Kidney (tissue), 14 donors: Measurements from ENCODE around the gene XCL1. TPM values are rescaled to one million over a fixed set of nuclear protein-coding genes. Genes with fewer than 3 reads are reported as not detected.

ENCODE experiments used
- DNase-seq, 5 donors: peaks; one replicate each; pipeline ENCODE4 v3.0.0-alpha.2; 2013 to 2020
- FAIRE-seq: peaks from 2 replicates; lab custom pipeline; 2012; peaks lifted over from hg19 to GRCh38; lab: Jason Lieb, UNC
- H3K27ac ChIP-seq, 2 donors: one replicate each; pipeline ENCODE4 v1.7.0; 2013; ENCODE audit warnings: low read depth in 2 of 2, low read length in 2 of 2, inconsistent platforms in 1 of 2
- H3K27me3 ChIP-seq: one replicate; pipeline ENCODE4 v1.7.1; 2013; ENCODE audit warnings: low read length, inconsistent platforms; ENCODE audit not compliant: control insufficient read depth, insufficient read depth
- H3K36me3 ChIP-seq, 3 donors: one replicate each; pipeline versions ENCODE4 v1.7.0 to v1.7.1; 2013; ENCODE audit warnings: low read length in 3 of 3, control low read depth in 1 of 3, inconsistent platforms in 1 of 3; ENCODE audit not compliant: insufficient read depth in 3 of 3, control insufficient read depth in 2 of 3
- H3K4me1 ChIP-seq, 3 donors: one replicate each; pipeline versions ENCODE4 v1.7.0 to v1.7.1; 2013; ENCODE audit warnings: low read length in 3 of 3, inconsistent platforms in 1 of 3, low read depth in 1 of 3; ENCODE audit not compliant: control insufficient read depth in 2 of 3, insufficient read depth in 2 of 3
- H3K4me3 ChIP-seq, 3 donors: one replicate each; pipeline versions ENCODE4 v1.7.0 to v1.8.1; 2013; ENCODE audit warnings: low read length in 3 of 3, control low read depth in 1 of 3, inconsistent platforms in 1 of 3
- H3K9ac ChIP-seq, 3 donors: one replicate each; pipeline versions ENCODE4 v1.7.0 to v1.7.1; 2013; ENCODE audit warnings: low read length in 3 of 3, control low read depth in 1 of 3, inconsistent platforms in 1 of 3
- H3K9me3 ChIP-seq, 3 donors: one replicate each; pipeline versions ENCODE4 v1.7.0 to v1.7.1; 2013; ENCODE audit warnings: low read length in 3 of 3, control low read depth in 1 of 3, inconsistent platforms in 1 of 3; ENCODE audit not compliant: control insufficient read depth in 2 of 3, insufficient read depth in 1 of 3
- intact Hi-C: fragments of 100-400 bp; cut with DNase I; formaldehyde crosslinking; loops from one replicate; pipeline ENCODE4 v1.11.1; 2022
- polyA plus RNA-seq: library from polyadenylated mRNA; stranded (reverse); fragments of 350-450 nt; fragmentation: Illumina TruSeq; extraction: RNeasy Lipid Tissue Mini Kit (QIAGEN cat#74804); gene quantifications from one replicate; pipeline ENCODE4 v1.2.3, GENCODE V29; 2014; ENCODE audit warnings: low read depth, low replicate concordance; ENCODE audit not compliant: insufficient read depth
- total RNA-seq: library from RNA; stranded (reverse); fragmentation: NEBNext Ultra II Directional; extraction: Animal tissue kit (Norgen Biotek cat#: 25700); gene quantifications from one replicate; pipeline ENCODE4 v1.2.1, GENCODE V29; 2021
- TF ChIP-seq, protein P1 (sequence below): IDR thresholded peaks from 3 replicates; pipeline ENCODE4 v1.5.1; 2012; ENCODE audit warnings: mild to moderate bottlenecking, moderate library complexity, borderline replicate concordance; ENCODE audit not compliant: insufficient read depth; ENCODE audit errors: extremely low read depth
- donor health status: control.
- donor health status: control.
- donor health status: control.
- donor health status: control.
- donor health status: control.
- donor health status: DM: yes; HTN: yes; CAD: no.
- donor health status: Normal renal cell carcinoma (clear cell type).

The XCL1 gene
- total and polyA plus RNA-seq, 2 donors from 2014 or later, result not detected

DNA sequence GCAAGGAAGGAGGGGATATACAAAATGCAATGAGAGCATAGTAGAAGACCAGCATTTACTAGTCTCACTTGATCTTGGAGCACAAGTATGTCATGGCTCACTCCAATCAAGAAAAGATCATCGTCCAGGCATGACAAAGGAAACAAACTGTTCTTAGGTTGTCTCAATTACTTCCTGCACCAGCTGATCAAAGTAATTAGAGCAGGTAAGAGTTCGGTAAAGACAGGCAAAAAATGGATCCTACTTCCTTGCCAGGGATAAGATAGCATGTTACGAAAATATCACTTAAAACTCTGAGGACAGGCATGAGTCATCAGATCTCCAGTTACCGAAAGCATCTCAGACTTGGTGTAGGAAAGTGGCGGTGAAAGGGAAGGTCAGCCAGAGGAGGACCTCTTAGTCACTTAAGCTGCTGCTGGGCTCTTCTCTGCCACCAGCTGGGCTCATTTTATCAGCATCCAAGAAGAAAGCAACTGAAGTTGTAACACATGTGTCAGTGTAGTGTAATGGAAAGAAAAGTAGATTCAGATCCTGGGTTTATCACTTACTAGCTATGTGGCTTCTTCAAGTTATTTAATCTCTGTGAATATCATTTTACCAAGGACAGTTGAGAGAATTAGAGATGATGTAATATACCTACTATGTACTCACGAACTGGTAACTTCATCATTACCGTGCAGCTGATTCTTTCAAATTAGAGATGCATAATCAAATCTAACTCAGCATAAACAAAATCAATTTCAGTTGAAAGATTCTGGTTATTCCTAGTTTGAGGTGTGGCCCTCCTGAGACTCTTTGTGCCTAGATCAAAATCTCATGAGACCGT, 46.8 kb downstream of the XCL1 start:
- Histone ChIP-seq H3K9ac (no peak overlapping the region), H3K9me3 (no peaks in the 10 kb centered on the region), H3K27me3 (no peaks in the 10 kb centered on the region), H3K4me3 (no peak overlapping the region), H3K27ac (no peak overlapping the region), H3K4me1 (peaks cover 0 to 12% (median 11%) of the 10 kb centered on the region in 3 donors), H3K36me3 (no peaks in the 10 kb centered on the region)
- intact Hi-C loops, result no loop called here
- TF ChIP-seq, protein P1, sequence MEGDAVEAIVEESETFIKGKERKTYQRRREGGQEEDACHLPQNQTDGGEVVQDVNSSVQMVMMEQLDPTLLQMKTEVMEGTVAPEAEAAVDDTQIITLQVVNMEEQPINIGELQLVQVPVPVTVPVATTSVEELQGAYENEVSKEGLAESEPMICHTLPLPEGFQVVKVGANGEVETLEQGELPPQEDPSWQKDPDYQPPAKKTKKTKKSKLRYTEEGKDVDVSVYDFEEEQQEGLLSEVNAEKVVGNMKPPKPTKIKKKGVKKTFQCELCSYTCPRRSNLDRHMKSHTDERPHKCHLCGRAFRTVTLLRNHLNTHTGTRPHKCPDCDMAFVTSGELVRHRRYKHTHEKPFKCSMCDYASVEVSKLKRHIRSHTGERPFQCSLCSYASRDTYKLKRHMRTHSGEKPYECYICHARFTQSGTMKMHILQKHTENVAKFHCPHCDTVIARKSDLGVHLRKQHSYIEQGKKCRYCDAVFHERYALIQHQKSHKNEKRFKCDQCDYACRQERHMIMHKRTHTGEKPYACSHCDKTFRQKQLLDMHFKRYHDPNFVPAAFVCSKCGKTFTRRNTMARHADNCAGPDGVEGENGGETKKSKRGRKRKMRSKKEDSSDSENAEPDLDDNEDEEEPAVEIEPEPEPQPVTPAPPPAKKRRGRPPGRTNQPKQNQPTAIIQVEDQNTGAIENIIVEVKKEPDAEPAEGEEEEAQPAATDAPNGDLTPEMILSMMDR, result no peak
- FAIRE-seq (no peak), DNase-seq (peak in 3 of 5 donors; percentile 39 to 62 (median 55))

DNA sequence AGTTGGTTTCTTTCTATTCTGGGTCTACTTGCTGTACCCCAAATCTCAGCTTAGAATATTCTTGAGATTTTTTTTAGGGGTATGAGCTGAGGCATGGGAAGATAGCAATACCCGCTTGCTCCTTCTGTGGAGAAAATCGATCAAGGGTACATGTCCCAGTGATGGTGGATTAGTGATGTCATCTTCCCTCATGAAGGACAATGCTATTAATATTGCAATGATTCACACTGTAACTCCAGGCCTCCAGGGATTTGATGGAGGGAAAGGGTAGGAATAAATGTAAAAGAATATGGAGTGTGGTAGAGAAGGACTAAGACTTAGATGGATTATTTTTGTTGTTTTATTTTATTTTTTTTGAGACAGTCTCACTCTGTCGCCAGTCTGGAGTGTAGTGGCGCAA, 47.4 kb downstream of the XCL1 start:
- Histone ChIP-seq H3K9ac (no peak overlapping the region), H3K4me3 (no peak overlapping the region), H3K27me3 (no peaks in the 10 kb centered on the region), H3K27ac (no peak overlapping the region), H3K36me3 (no peaks in the 10 kb centered on the region), H3K9me3 (no peaks in the 10 kb centered on the region), H3K4me1 (peaks cover 0 to 12% (median 11%) of the 10 kb centered on the region in 3 donors)
- FAIRE-seq, result no peak
- TF ChIP-seq, protein P1, result no peak
- intact Hi-C loops, result no loop called here
- DNase-seq, result no peak

DNA sequence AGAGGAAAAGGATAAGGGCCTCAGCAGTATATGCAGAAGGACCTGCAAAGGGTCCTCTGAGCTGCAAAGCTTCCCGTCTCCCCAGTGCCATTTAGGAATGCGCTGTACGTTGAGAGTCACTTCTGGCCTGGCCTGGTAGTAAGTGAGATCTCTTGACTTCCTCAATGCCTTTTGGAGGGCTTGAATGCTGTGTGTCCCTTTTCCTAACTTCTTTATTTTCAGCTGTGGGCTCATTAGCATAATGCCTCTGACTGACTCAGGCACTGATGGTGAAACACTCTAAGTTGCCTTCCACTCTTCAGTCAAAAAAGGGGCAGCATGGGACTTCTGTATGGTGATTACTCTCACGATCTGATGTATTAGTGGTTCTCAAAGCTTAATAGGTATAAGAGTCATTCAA, 49.9 kb downstream of the XCL1 start:
- DNase-seq (no peak), FAIRE-seq (no peak)
- Histone ChIP-seq H3K4me1 (peaks cover 0 to 9% (median 5%) of the 10 kb centered on the region in 3 donors), H3K36me3 (no peaks in the 10 kb centered on the region), H3K9ac (no peak overlapping the region), H3K4me3 (no peak overlapping the region), H3K27me3 (no peaks in the 10 kb centered on the region), H3K27ac (no peak overlapping the region), H3K9me3 (no peaks in the 10 kb centered on the region)
- intact Hi-C loops, result no loop called here
- TF ChIP-seq, protein P1, result no peak
